MCF 10A (cell line): ENCODE results near the gene ARL5C. TPM values are rescaled to one million over a fixed set of nuclear protein-coding genes. Genes with fewer than 3 reads are reported as not detected.

ENCODE experiments used
- BruUV-seq: library from RNA; stranded (reverse); fragments of 400-500 nt; replicated peaks from 2 replicates; lab custom pipeline; 2021; lab: Mats Ljungman, UMichigan
- CTCF ChIA-PET: fragments of 300-600 bp; sonication (Branson Sonifier 250); formaldehyde crosslinking; extraction: SDS; loops from one replicate; lab custom pipeline; 2021; ENCODE audit warnings: antibody characterized with exemption, inconsistent platforms; lab: Yijun Ruan, JAX
- POLR2A ChIA-PET: fragments of 300-600, 350-650 bp; sonication (Branson Sonifier 250); formaldehyde crosslinking; extraction: SDS; loops from one replicate; lab custom pipeline; 2020; ENCODE audit warnings: antibody characterized with exemption, inconsistent platforms; lab: Yijun Ruan, JAX
- DNase-seq: peaks from one replicate; pipeline ENCODE4 v3.0.0-alpha.2; 2018; ENCODE audit not compliant: unreplicated experiment
- H3K27ac Mint-ChIP-seq: one replicate; pipeline ENCODE4 v1.8.0; 2022; ENCODE audit warnings: mild to moderate bottlenecking, low read depth, mixed read lengths; ENCODE audit not compliant: unreplicated experiment
- H3K27me3 Mint-ChIP-seq: one replicate; pipeline ENCODE4 v1.8.0; 2022; ENCODE audit warnings: mixed read lengths; ENCODE audit not compliant: insufficient read depth, unreplicated experiment
- H3K36me3 Mint-ChIP-seq: one replicate; pipeline ENCODE4 v1.8.0; 2022; ENCODE audit warnings: mild to moderate bottlenecking, moderate library complexity, mixed read lengths; ENCODE audit not compliant: insufficient read depth, unreplicated experiment
- H3K4me1 Mint-ChIP-seq: one replicate; pipeline ENCODE4 v1.8.0; 2022; ENCODE audit warnings: mixed read lengths; ENCODE audit not compliant: insufficient read depth, unreplicated experiment
- H3K4me3 Mint-ChIP-seq: one replicate; pipeline ENCODE4 v1.8.0; 2022; ENCODE audit warnings: mild to moderate bottlenecking, moderate library complexity, mixed read lengths; ENCODE audit not compliant: unreplicated experiment
- H3K9me3 Mint-ChIP-seq: one replicate; pipeline ENCODE4 v1.8.0; 2022; ENCODE audit warnings: mixed read lengths; ENCODE audit not compliant: unreplicated experiment
- CTCF ChIP-seq: fragments of 200-600 bp; IDR thresholded peaks from one replicate; pipeline ENCODE4 v1.8.0; 2022; ENCODE audit warnings: antibody characterized with exemption, mild to moderate bottlenecking; ENCODE audit not compliant: unreplicated experiment
- intact Hi-C: fragments of 100-400 bp; cut with micrococcal nuclease; formaldehyde crosslinking; loops from 2 replicates; pipeline ENCODE4 v1.14.1; 2022
- total RNA-seq: library from RNA; stranded (reverse); gene quantifications from 2 replicates; pipeline ENCODE4 v1.2.3, GENCODE V29; 2022

The ARL5C gene
- total RNA-seq, 1 experiment from 2014 or later = not detected

- Mint-ChIP-seq H3K36me3 (peaks cover 20% of the 10 kb centered on the region), H3K9me3 (no peaks in the 10 kb centered on the region), H3K4me1 (peaks cover 17% of the 10 kb centered on the region), H3K27me3 (no peaks in the 10 kb centered on the region), H3K27ac (no peak overlapping the region), H3K4me3 (no peak overlapping the region)
- ChIA-PET POLR2A (no interaction called here), CTCF (interaction anchor here (0.6 to 1.6 kb wide), 5 partner anchors 13 to 280 kb away, joined by 3 to 5 read pairs (median 3); no protein-coding TSS in a partner anchor)
- TF ChIP-seq CTCF = no peak
- intact Hi-C loops = loop anchor here (10.0 kb wide), 1 partner anchor 481 kb away; the partner anchor contains the start of gene EPOP
- no peak for DNase-seq
- BruUV-seq = no TSS peak
Observed at GRCh38 chr17:39155654-39156053, 10.3 kb downstream of the ARL5C start.

GRCh38 chr17:39153599-39154051 lies 12.3 kb downstream of the ARL5C start:
- POLR2A ChIA-PET = interaction anchor here (0.6 to 2.8 kb wide), 27 partner anchors 9 to 1005 kb away, joined by 3 to 51 read pairs (median 4); partner anchors contain the start of genes CWC25, LASP1, PSMB3 and RPL19

GRCh38 chr17:39151943-39152818 lies 13.8 kb downstream of the ARL5C start:
- POLR2A ChIA-PET = interaction anchor here (0.6 to 2.8 kb wide), 19 partner anchors 10 to 401 kb away, joined by 3 to 51 read pairs (median 5); partner anchors contain the start of genes LASP1, PSMB3, RPL19 and RPL23
- H3K36me3 Mint-ChIP-seq = peaks cover 20% of the 10 kb centered on the region
- BruUV-seq = no TSS peak

More at GRCh38 chr17:39153599-39154051, 12.3 kb downstream of the ARL5C start:
- peak; percentile 86 for DNase-seq
- Mint-ChIP-seq H3K9me3 (no peaks in the 10 kb centered on the region), H3K4me3 (peak overlapping the region; percentile 100), H3K27me3 (peaks cover 9% of the 10 kb centered on the region), H3K36me3 (peaks cover 20% of the 10 kb centered on the region), H3K4me1 (peaks cover 17% of the 10 kb centered on the region), H3K27ac (peak overlapping the region; percentile 94)
- no TSS peak for BruUV-seq
- no peak for TF ChIP-seq CTCF
- CTCF ChIA-PET = interaction anchor here (0.6 to 4.7 kb wide), 40 partner anchors 8 to 380 kb away, joined by 3 to 114 read pairs (median 4); partner anchors contain the start of gene RPL19
- intact Hi-C loops = loop anchor here (1.0 to 10.0 kb wide), 5 partner anchors 84 to 479 kb away; partner anchors contain the start of genes EPOP and RPL23

More at GRCh38 chr17:39151943-39152818, 13.8 kb downstream of the ARL5C start:
- TF ChIP-seq CTCF = no peak
- Mint-ChIP-seq H3K4me3 (peak overlapping the region; percentile 100), H3K9me3 (no peaks in the 10 kb centered on the region), H3K27ac (peak overlapping the region; percentile 33), H3K27me3 (peaks cover 9% of the 10 kb centered on the region), H3K4me1 (peaks cover 17% of the 10 kb centered on the region)
- no peak for DNase-seq
- intact Hi-C loops = loop anchor here (1.0 to 10.0 kb wide), 4 partner anchors 85 to 477 kb away; partner anchors contain the start of genes EPOP and RPL23
- CTCF ChIA-PET = interaction anchor here (0.6 to 4.7 kb wide), 20 partner anchors 8 to 281 kb away, joined by 3 to 114 read pairs (median 6); no protein-coding TSS in a partner anchor
